HEK293 (cell line): ENCODE results near the gene ATG2A.

Experiments used
- CTCF ChIA-PET: fragments of 350-600 bp; formaldehyde crosslinking; extraction: SDS; loops from one replicate; lab custom pipeline; 2021; ENCODE audit warnings: antibody characterized with exemption; lab: Yijun Ruan, JAX
- POLR2A ChIA-PET: fragments of 300-600 bp; formaldehyde crosslinking; extraction: SDS; loops from one replicate; lab custom pipeline; 2020; ENCODE audit warnings: antibody characterized with exemption, inconsistent platforms; lab: Yijun Ruan, JAX
- H3K27ac ChIP-seq: fragments of 200-500 bp; sonication (Bioruptor generic); 2 replicates; pipeline ENCODE4 v1.5.1; 2014; ENCODE audit warnings: low read depth, low read length, control low read depth, inconsistent platforms; ENCODE audit errors: extremely low read depth
- H3K36me3 ChIP-seq, 2 experiments: fragments of 200-500 bp in 1 of 2; sonication (Bioruptor generic) in 1 of 2; 1 replicate in 1 of 2; 2 replicates in 1 of 2; pipeline ENCODE4 v1.5.1; 2014 to 2017; ENCODE audit warnings: inconsistent platforms in 2 of 2, low read length in 2 of 2; ENCODE audit not compliant: control insufficient read depth in 2 of 2, insufficient read depth in 1 of 2
- H3K4me1 ChIP-seq: fragments of 200-500 bp; sonication (Bioruptor generic); 2 replicates; pipeline ENCODE4 v1.5.1; 2014; ENCODE audit warnings: mild to moderate bottlenecking, low read length, inconsistent platforms; ENCODE audit not compliant: control insufficient read depth, insufficient read depth
- H3K4me3 ChIP-seq: 2 replicates; pipeline ENCODE4 v1.5.1; 2011; ENCODE audit warnings: low read depth, mild to moderate bottlenecking, control low read depth, low read length, moderate library complexity
- H3K9me3 ChIP-seq: fragments of 200-500 bp; sonication (Bioruptor generic); 2 replicates; pipeline ENCODE4 v1.5.1; 2014; ENCODE audit warnings: low read depth, low read length, inconsistent platforms; ENCODE audit not compliant: control insufficient read depth, insufficient read depth
- GLI4 ChIP-seq: fragments of 450-650 bp; formaldehyde crosslinking; IDR thresholded peaks from 2 replicates; pipeline ENCODE4 v1.5.1; 2016; ENCODE audit warnings: missing biosample characterization, missing genetic modification characterization
- PRDM1 ChIP-seq: fragments of 450-650 bp; formaldehyde crosslinking; IDR thresholded peaks from 2 replicates; pipeline ENCODE4; 2016; ENCODE audit warnings: missing biosample characterization, missing genetic modification characterization
- PRDM10 ChIP-seq: fragments of 450-650 bp; formaldehyde crosslinking; IDR thresholded peaks from 2 replicates; pipeline ENCODE4 v1.5.1; 2016; ENCODE audit warnings: missing biosample characterization, missing genetic modification characterization
- SALL2 ChIP-seq: fragments of 450-650 bp; formaldehyde crosslinking; IDR thresholded peaks from 2 replicates; pipeline ENCODE4 v1.5.0; 2017; ENCODE audit warnings: missing biosample characterization, mild to moderate bottlenecking, missing genetic modification characterization, borderline replicate concordance
- TCF7L2 ChIP-seq: IDR thresholded peaks from 2 replicates; pipeline ENCODE4 v1.6.1; 2011; ENCODE audit warnings: low read depth, mild to moderate bottlenecking, inconsistent platforms, low read length, moderate library complexity, borderline replicate concordance
- ZBTB1 ChIP-seq: fragments of 450-650 bp; formaldehyde crosslinking; IDR thresholded peaks from 2 replicates; pipeline ENCODE4 v1.5.1; 2016; ENCODE audit warnings: missing biosample characterization, missing genetic modification characterization
- ZBTB20 ChIP-seq: fragments of 450-650 bp; formaldehyde crosslinking; IDR thresholded peaks from 2 replicates; pipeline ENCODE4 v1.5.1; 2016; ENCODE audit warnings: missing biosample characterization, missing genetic modification characterization
- ZBTB48 ChIP-seq: fragments of 450-650 bp; formaldehyde crosslinking; IDR thresholded peaks from 2 replicates; pipeline ENCODE4 v1.5.1; 2016; ENCODE audit warnings: missing biosample characterization, missing genetic modification characterization
- ZFHX2 ChIP-seq: fragments of 450-650 bp; formaldehyde crosslinking; conservative IDR thresholded peaks from 2 replicates; pipeline ENCODE4 v1.5.1; 2016; ENCODE audit warnings: missing biosample characterization, missing genetic modification characterization
- ZIC2 ChIP-seq: fragments of 450-650 bp; formaldehyde crosslinking; IDR thresholded peaks from 2 replicates; pipeline ENCODE4 v1.5.1; 2016; ENCODE audit warnings: missing biosample characterization, missing genetic modification characterization
- ZNF133 ChIP-seq: fragments of 450-650 bp; formaldehyde crosslinking; IDR thresholded peaks from 2 replicates; pipeline ENCODE4 v1.5.1; 2016; ENCODE audit warnings: missing biosample characterization, missing genetic modification characterization
- ZNF157 ChIP-seq: fragments of 450-650 bp; formaldehyde crosslinking; IDR thresholded peaks from 2 replicates; pipeline ENCODE4 v1.5.1; 2016; ENCODE audit warnings: missing biosample characterization, missing genetic modification characterization
- ZNF16 ChIP-seq: fragments of 450-650 bp; formaldehyde crosslinking; IDR thresholded peaks from 2 replicates; pipeline ENCODE4 v1.5.1; 2016; ENCODE audit warnings: low read depth, missing biosample characterization, missing genetic modification characterization
- ZNF18 ChIP-seq: fragments of 450-650 bp; formaldehyde crosslinking; IDR thresholded peaks from 2 replicates; pipeline ENCODE4 v1.5.1; 2016; ENCODE audit warnings: missing biosample characterization, missing genetic modification characterization
- ZNF211 ChIP-seq: fragments of 450-650 bp; formaldehyde crosslinking; IDR thresholded peaks from 2 replicates; pipeline ENCODE4 v1.5.1; 2016; ENCODE audit warnings: low read depth, missing biosample characterization, missing genetic modification characterization
- ZNF350 ChIP-seq: fragments of 450-650 bp; formaldehyde crosslinking; IDR thresholded peaks from 2 replicates; pipeline ENCODE4 v1.5.0; 2017; ENCODE audit warnings: missing biosample characterization, mild to moderate bottlenecking, missing genetic modification characterization
- ZNF366 ChIP-seq: fragments of 450-650 bp; formaldehyde crosslinking; conservative IDR thresholded peaks from 2 replicates; pipeline ENCODE4 v1.5.1; 2016; ENCODE audit warnings: missing biosample characterization, missing genetic modification characterization
- ZNF416 ChIP-seq: fragments of 450-650 bp; formaldehyde crosslinking; IDR thresholded peaks from 2 replicates; pipeline ENCODE4 v1.5.1; 2016; ENCODE audit warnings: missing biosample characterization, missing genetic modification characterization
- ZNF549 ChIP-seq: fragments of 450-650 bp; IDR thresholded peaks from 2 replicates; pipeline ENCODE4 v1.5.1; 2018; ENCODE audit warnings: missing biosample characterization, missing genetic modification characterization, mild to moderate bottlenecking, inconsistent platforms, moderate library complexity
- ZNF558 ChIP-seq: fragments of 450-650 bp; formaldehyde crosslinking; IDR thresholded peaks from 2 replicates; pipeline ENCODE4 v1.5.1; 2016; ENCODE audit warnings: missing biosample characterization, missing genetic modification characterization
- ZNF596 ChIP-seq: fragments of 450-650 bp; IDR thresholded peaks from 2 replicates; pipeline ENCODE4 v1.5.0; 2018; ENCODE audit warnings: missing biosample characterization, mild to moderate bottlenecking, missing genetic modification characterization, moderate library complexity
- ZNF600 ChIP-seq: fragments of 450-650 bp; formaldehyde crosslinking; IDR thresholded peaks from 2 replicates; pipeline ENCODE4 v1.5.1; 2016; ENCODE audit warnings: missing biosample characterization, missing genetic modification characterization
- ZNF610 ChIP-seq: fragments of 450-650 bp; formaldehyde crosslinking; IDR thresholded peaks from 2 replicates; pipeline ENCODE4 v1.5.1; 2016; ENCODE audit warnings: missing biosample characterization, missing genetic modification characterization, borderline replicate concordance
- ZNF670 ChIP-seq: fragments of 450-650 bp; formaldehyde crosslinking; IDR thresholded peaks from 2 replicates; pipeline ENCODE4 v1.5.1; 2016; ENCODE audit warnings: missing biosample characterization, missing genetic modification characterization, low read depth
- ZNF707 ChIP-seq: fragments of 450-650 bp; formaldehyde crosslinking; IDR thresholded peaks from 2 replicates; pipeline ENCODE4 v1.5.1; 2016; ENCODE audit warnings: missing biosample characterization, missing genetic modification characterization
- ZNF768 ChIP-seq: fragments of 450-650 bp; formaldehyde crosslinking; IDR thresholded peaks from 2 replicates; pipeline ENCODE4 v1.5.1; 2018; ENCODE audit warnings: missing biosample characterization, mild to moderate bottlenecking, missing genetic modification characterization
- TF ChIP-seq, protein P1 (sequence below): fragments of 450-650 bp; formaldehyde crosslinking; IDR thresholded peaks from 2 replicates; pipeline ENCODE4 v1.5.1; 2017; ENCODE audit warnings: missing biosample characterization, missing genetic modification characterization
- TF ChIP-seq, protein P2 (sequence below): IDR thresholded peaks from 2 replicates; pipeline ENCODE4 v1.6.1; 2011; ENCODE audit warnings: mild to moderate bottlenecking, low read depth, low read length, borderline replicate concordance
- TF ChIP-seq, protein P3 (sequence below): fragments of 450-650 bp; formaldehyde crosslinking; IDR thresholded peaks from 2 replicates; pipeline ENCODE4 v1.5.1; 2016; ENCODE audit warnings: missing biosample characterization, missing genetic modification characterization

The ATG2A gene

DNA sequence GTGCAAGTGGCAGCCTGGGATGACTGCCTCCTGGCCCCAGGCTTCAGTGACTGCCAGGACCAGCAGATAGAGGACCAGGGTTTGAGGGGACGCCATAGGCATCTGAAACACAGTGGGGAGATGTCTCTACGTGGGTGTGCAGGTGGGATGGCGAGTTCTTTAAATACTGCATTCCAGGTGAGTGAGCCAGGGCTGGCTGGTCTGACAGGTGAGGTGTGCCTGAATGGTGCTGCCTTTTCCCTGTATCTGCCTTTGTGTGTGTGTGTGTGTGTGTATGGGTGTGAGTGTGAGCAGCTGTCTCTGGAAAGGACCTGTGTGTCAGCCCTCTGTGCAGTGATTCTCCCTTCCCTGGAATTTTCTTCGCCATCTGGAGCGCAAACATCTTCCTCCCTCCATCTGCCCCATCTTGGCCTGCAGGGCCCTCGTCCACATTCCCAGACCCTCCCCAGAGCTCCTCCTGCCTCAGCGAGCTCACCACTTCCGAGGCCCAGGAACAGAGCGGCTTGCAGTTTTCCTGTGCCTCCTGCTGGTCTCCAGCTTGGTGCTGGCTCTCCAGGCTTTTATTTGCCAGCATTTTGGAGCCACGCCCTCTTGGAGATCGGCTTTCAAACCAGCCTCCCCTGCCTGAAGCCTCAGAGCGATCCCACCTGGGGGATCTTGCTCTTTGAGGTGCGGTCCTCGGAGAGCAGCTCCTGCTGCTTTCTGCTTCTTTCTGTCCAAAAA is 18.5 kb upstream of the ATG2A start, which contains the start of gene GPHA2:
Gene GPHA2, minus strand, starts transcription at position 535 of the 723 bp plus-strand sequence. Its CDS starts 433 bp downstream, at position 102.
- H3K4me3 ChIP-seq = no peak within 1 kb of the TSS
- no peaks in the 10 kb centered on the region for H3K9me3 ChIP-seq
- H3K36me3 ChIP-seq = peaks cover 0 to 45% of the 10 kb centered on the region in 2 experiments; a peak in 1 of 3 replicates
- POLR2A ChIA-PET = interaction anchor here (0.9 to 1.5 kb wide), 3 partner anchors 8 to 13 kb away, joined by 3 read pairs; no protein-coding TSS in a partner anchor
- H3K4me1 ChIP-seq = no peaks in the 10 kb centered on the region
- CTCF ChIA-PET = interaction anchor here (0.7 to 1.1 kb wide), 3 partner anchors 9 to 65 kb away, joined by 3 read pairs; no protein-coding TSS in a partner anchor
- no peak within 1 kb of the TSS for H3K27ac ChIP-seq
- TF ChIP-seq ZNF549 = no peak
- peak; percentile 83; the same call in 1 of the 2 replicates for TF ChIP-seq ZNF768 (tag by site-specific recombination)
- TF ChIP-seq ZNF670 = no peak
- TF ChIP-seq ZNF558 (tag by site-specific recombination) = no peak
- TF ChIP-seq, protein P1, sequence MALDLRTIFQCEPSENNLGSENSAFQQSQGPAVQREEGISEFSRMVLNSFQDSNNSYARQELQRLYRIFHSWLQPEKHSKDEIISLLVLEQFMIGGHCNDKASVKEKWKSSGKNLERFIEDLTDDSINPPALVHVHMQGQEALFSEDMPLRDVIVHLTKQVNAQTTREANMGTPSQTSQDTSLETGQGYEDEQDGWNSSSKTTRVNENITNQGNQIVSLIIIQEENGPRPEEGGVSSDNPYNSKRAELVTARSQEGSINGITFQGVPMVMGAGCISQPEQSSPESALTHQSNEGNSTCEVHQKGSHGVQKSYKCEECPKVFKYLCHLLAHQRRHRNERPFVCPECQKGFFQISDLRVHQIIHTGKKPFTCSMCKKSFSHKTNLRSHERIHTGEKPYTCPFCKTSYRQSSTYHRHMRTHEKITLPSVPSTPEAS (tag by site-specific recombination) = peak; percentile 42; the same call in 1 of the 2 replicates
- no peak for TF ChIP-seq ZBTB1 (tag by site-specific recombination)
- no peak for TF ChIP-seq ZNF350
- no peak for TF ChIP-seq GLI4 (tag by site-specific recombination)
- TF ChIP-seq, protein P2, sequence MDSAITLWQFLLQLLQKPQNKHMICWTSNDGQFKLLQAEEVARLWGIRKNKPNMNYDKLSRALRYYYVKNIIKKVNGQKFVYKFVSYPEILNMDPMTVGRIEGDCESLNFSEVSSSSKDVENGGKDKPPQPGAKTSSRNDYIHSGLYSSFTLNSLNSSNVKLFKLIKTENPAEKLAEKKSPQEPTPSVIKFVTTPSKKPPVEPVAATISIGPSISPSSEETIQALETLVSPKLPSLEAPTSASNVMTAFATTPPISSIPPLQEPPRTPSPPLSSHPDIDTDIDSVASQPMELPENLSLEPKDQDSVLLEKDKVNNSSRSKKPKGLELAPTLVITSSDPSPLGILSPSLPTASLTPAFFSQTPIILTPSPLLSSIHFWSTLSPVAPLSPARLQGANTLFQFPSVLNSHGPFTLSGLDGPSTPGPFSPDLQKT = no peak
- no peak for TF ChIP-seq ZNF416 (tag by site-specific recombination)
- peak; percentile 19; the same call in 1 of the 2 replicates for TF ChIP-seq ZBTB20
- TF ChIP-seq PRDM10 = no peak; the same call in 1 of the 2 replicates
- TF ChIP-seq ZNF600 (tag by site-specific recombination) = peak; percentile 44; the same call in 1 of the 2 replicates
- TF ChIP-seq ZNF366 (tag by site-specific recombination) = 0 out of 2 replicates have a peak, but pooled peaks have one; percentile 11
- TF ChIP-seq, protein P3, sequence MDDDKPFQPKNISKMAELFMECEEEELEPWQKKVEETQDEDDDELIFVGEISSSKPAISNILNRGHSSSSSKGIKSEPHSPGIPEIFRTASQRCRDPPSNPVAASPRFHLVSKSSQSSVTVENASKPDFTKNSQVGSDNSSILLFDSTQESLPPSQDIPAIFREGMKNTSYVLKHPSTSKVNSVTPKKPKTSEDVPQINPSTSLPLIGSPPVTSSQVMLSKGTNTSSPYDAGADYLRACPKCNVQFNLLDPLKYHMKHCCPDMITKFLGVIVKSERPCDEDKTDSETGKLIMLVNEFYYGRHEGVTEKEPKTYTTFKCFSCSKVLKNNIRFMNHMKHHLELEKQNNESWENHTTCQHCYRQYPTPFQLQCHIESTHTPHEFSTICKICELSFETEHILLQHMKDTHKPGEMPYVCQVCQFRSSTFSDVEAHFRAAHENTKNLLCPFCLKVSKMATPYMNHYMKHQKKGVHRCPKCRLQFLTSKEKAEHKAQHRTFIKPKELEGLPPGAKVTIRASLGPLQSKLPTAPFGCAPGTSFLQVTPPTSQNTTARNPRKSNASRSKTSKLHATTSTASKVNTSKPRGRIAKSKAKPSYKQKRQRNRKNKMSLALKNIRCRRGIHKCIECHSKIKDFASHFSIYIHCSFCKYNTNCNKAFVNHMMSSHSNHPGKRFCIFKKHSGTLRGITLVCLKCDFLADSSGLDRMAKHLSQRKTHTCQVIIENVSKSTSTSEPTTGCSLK (tag by site-specific recombination) = no peak
- no peak for TF ChIP-seq SALL2 (tag by site-specific recombination)
- TF ChIP-seq ZNF596 (tag by site-specific recombination) = no peak
- no peak for TF ChIP-seq ZNF707
- TF ChIP-seq ZNF18 = peak; percentile 62; the same call in 1 of the 2 replicates
- TF ChIP-seq ZNF610 (tag by site-specific recombination) = no peak
- no peak for TF ChIP-seq PRDM1 (tag by site-specific recombination)
- no peak for TF ChIP-seq ZNF16 (tag by site-specific recombination)
- no peak for TF ChIP-seq ZNF157 (tag by site-specific recombination)
- 0 out of 2 replicates have a peak, but pooled peaks have one; percentile 11 for TF ChIP-seq ZFHX2 (tag by site-specific recombination)
- TF ChIP-seq ZNF211 (tag by site-specific recombination) = no peak
- TF ChIP-seq ZBTB48 (tag by site-specific recombination) = no peak
- TF ChIP-seq ZIC2 (tag by site-specific recombination) = peak; percentile 73
- TF ChIP-seq ZNF133 (tag by site-specific recombination) = no peak
- TF ChIP-seq TCF7L2 = no peak
